ENCODE data around the gene TPSAB1. TPM values are rescaled to one million over a fixed set of nuclear protein-coding genes. Genes with fewer than 3 reads are reported as not detected.

Gene TPSAB1
- total RNA-seq, 1 experiment from 2014 or later: not detected

DNA sequence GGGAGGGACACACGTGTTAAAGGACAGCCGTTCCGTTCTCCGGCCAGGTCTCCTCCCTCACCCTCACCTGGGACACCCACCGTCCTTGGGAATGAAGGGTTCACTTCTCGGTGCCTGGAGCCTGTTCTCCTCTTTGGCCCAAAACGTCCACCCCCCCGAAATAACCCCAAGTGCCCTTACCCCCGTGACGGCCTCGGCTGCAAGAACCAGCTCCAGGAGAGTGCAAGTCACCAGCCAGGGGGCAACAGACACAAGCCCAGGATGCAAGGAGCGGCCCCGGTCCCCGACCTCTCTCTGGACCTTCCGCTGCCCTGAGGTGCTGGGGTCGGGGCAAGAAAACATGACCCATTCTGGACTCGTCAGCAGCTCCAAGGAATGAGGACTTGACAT lies 49.0 kb downstream of the TPSAB1 start:
- no peaks in the 10 kb centered on the region for H3K36me3 ChIP-seq (ENCODE audit: low read depth, low read length)
- H4K20me1 ChIP-seq (ENCODE audit: low read length): no peaks in the 10 kb centered on the region
- CTCF ChIA-PET: no interaction called here
- TF ChIP-seq EZH2phosphoT487 (IDR thresholded peaks at IDR 0.05; ENCODE audit: borderline replicate concordance, low read length) (no peak), EZH2 (IDR thresholded peaks at IDR 0.05; ENCODE audit: low read length, unreplicated experiment) (no peak)
- TF ChIP-seq, protein P1, sequence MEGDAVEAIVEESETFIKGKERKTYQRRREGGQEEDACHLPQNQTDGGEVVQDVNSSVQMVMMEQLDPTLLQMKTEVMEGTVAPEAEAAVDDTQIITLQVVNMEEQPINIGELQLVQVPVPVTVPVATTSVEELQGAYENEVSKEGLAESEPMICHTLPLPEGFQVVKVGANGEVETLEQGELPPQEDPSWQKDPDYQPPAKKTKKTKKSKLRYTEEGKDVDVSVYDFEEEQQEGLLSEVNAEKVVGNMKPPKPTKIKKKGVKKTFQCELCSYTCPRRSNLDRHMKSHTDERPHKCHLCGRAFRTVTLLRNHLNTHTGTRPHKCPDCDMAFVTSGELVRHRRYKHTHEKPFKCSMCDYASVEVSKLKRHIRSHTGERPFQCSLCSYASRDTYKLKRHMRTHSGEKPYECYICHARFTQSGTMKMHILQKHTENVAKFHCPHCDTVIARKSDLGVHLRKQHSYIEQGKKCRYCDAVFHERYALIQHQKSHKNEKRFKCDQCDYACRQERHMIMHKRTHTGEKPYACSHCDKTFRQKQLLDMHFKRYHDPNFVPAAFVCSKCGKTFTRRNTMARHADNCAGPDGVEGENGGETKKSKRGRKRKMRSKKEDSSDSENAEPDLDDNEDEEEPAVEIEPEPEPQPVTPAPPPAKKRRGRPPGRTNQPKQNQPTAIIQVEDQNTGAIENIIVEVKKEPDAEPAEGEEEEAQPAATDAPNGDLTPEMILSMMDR (conservative IDR thresholded peaks at IDR 0.05; ENCODE audit: low read depth, low read length): no peak
- BruUV-seq (replicated peaks): no TSS peak
- no peak overlapping the region for H3K4me2 ChIP-seq (ENCODE audit: low read length)
- no peak overlapping the region for H2AFZ ChIP-seq (ENCODE audit: low read length)
- POLR2A ChIA-PET (ENCODE audit: unreplicated experiment): no interaction called here
- no peak overlapping the region for H3K27ac ChIP-seq (ENCODE audit: low read length)
- intact Hi-C loops (cut with micrococcal nuclease): no loop called here
- H3K27me3 ChIP-seq (ENCODE audit: low read length): no peaks in the 10 kb centered on the region
- H3K9me2 ChIP-seq (replicated peaks; ENCODE audit: low read length): no peaks in the 10 kb centered on the region
- ATAC-seq (no peak), DNase-seq (no peak)
- no peaks in the 10 kb centered on the region for H3K9me3 ChIP-seq (ENCODE audit: low read length)
- no peaks in the 10 kb centered on the region for H3F3A ChIP-seq (ENCODE audit: low read length, unreplicated experiment)
- H3K4me3 ChIP-seq (ENCODE audit: low read length): no peak overlapping the region
- H3K4me1 ChIP-seq (ENCODE audit: insufficient read depth, low read length): no peaks in the 10 kb centered on the region; the same call in 1 of the 2 replicates
- no peak overlapping the region for H3K9ac ChIP-seq (ENCODE audit: low read length)
- H3K79me2 ChIP-seq (ENCODE audit: low read length): no peaks in the 10 kb centered on the region

- BruUV-seq (replicated peaks): no TSS peak
- intact Hi-C loops (cut with micrococcal nuclease): no loop called here
- TF ChIP-seq EZH2 (IDR thresholded peaks at IDR 0.05; ENCODE audit: low read length, unreplicated experiment) (no peak), EZH2phosphoT487 (IDR thresholded peaks at IDR 0.05; ENCODE audit: borderline replicate concordance, low read length) (no peak)
- TF ChIP-seq, protein P1 (conservative IDR thresholded peaks at IDR 0.05; ENCODE audit: low read depth, low read length): no peak
- ATAC-seq (no peak), DNase-seq (no peak)
- no peaks in the 10 kb centered on the region for H3K27me3 ChIP-seq (ENCODE audit: low read length)
- H4K20me1 ChIP-seq (ENCODE audit: low read length): no peaks in the 10 kb centered on the region
- no peaks in the 10 kb centered on the region for H3K36me3 ChIP-seq (ENCODE audit: low read depth, low read length)
- H3K9me2 ChIP-seq (replicated peaks; ENCODE audit: low read length): no peaks in the 10 kb centered on the region
- H3K79me2 ChIP-seq (ENCODE audit: low read length): no peaks in the 10 kb centered on the region
- H3K9me3 ChIP-seq (ENCODE audit: low read length): no peaks in the 10 kb centered on the region
- no peak overlapping the region for H2AFZ ChIP-seq (ENCODE audit: low read length)
- no peak overlapping the region for H3K4me2 ChIP-seq (ENCODE audit: low read length)
- H3K9ac ChIP-seq (ENCODE audit: low read length): no peak overlapping the region
- H3K4me3 ChIP-seq (ENCODE audit: low read length): no peak overlapping the region
- no peaks in the 10 kb centered on the region for H3F3A ChIP-seq (ENCODE audit: low read length, unreplicated experiment)
- no peaks in the 10 kb centered on the region; the same call in 1 of the 2 replicates for H3K4me1 ChIP-seq (ENCODE audit: insufficient read depth, low read length)
- H3K27ac ChIP-seq (ENCODE audit: low read length): no peak overlapping the region
- ChIA-PET POLR2A (ENCODE audit: unreplicated experiment) (no interaction called here), CTCF (no interaction called here)
Measured at GRCh38 chr16:1290063-1290501, 49.6 kb downstream of the TPSAB1 start.

DNA sequence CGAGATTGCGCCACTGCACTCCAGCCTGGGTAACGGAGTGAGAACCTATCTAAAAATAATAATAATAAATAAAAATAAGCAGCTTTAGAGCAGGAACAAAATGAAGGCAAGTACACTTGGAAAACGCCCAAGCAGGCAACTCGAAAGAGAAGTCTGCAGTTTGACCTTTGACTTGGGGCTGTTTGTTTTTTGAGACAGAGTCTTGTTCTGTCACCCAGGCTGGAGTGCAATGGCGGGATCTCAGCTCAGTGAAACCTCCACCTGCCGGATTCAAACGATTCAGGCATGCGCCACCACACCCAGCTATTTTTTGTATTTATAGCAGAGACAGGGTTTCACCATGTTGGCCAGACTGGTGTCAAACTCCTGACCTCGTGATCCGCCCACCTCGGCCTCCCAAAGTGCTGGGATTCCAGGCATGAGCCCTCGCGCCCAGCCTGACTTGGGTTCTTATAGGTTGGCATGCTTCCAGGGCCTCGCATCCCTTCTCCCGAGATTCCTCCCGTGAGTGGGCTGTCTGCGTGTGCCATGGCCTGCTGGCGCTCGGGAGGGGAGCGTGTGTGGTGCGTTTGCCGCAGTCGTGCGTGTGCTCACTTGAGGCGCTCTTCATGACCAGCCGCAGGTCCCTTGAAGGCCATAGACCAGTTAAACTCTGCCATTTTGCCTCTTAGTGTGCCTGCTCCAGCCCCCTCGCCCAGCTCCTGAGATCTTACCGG lies 50.5 kb downstream of the TPSAB1 start:
- intact Hi-C loops (cut with micrococcal nuclease): no loop called here
- H3K9ac ChIP-seq (ENCODE audit: low read length): no peak overlapping the region
- POLR2A ChIA-PET (ENCODE audit: unreplicated experiment): no interaction called here
- no peaks in the 10 kb centered on the region for H4K20me1 ChIP-seq (ENCODE audit: low read length)
- DNase-seq: no peak
- no peaks in the 10 kb centered on the region for H3K9me3 ChIP-seq (ENCODE audit: low read length)
- no peak overlapping the region for H3K4me3 ChIP-seq (ENCODE audit: low read length)
- no peak overlapping the region for H3K4me2 ChIP-seq (ENCODE audit: low read length)
- no peak for ATAC-seq
- H3K36me3 ChIP-seq (ENCODE audit: low read depth, low read length): no peaks in the 10 kb centered on the region
- H3F3A ChIP-seq (ENCODE audit: low read length, unreplicated experiment): no peaks in the 10 kb centered on the region
- no peaks in the 10 kb centered on the region for H3K27me3 ChIP-seq (ENCODE audit: low read length)
- no peak overlapping the region for H3K27ac ChIP-seq (ENCODE audit: low read length)
- TF ChIP-seq EZH2phosphoT487 (IDR thresholded peaks at IDR 0.05; ENCODE audit: borderline replicate concordance, low read length): no peak
- TF ChIP-seq EZH2 (IDR thresholded peaks at IDR 0.05; ENCODE audit: low read length, unreplicated experiment): no peak
- TF ChIP-seq, protein P1 (conservative IDR thresholded peaks at IDR 0.05; ENCODE audit: low read depth, low read length): no peak
- no TSS peak for BruUV-seq (replicated peaks)
- H2AFZ ChIP-seq (ENCODE audit: low read length): no peak overlapping the region
- CTCF ChIA-PET: no interaction called here
- H3K79me2 ChIP-seq (ENCODE audit: low read length): no peaks in the 10 kb centered on the region
- no peaks in the 10 kb centered on the region for H3K9me2 ChIP-seq (replicated peaks; ENCODE audit: low read length)
- H3K4me1 ChIP-seq (ENCODE audit: insufficient read depth, low read length): no peaks in the 10 kb centered on the region; the same call in 1 of the 2 replicates

All from PC-3 (cell line).